ENCODE data around the gene PTPRM.

The PTPRM gene

GRCh38 chr18:7750095-7750663 lies 183.1 kb downstream of the PTPRM start:
- no peak for TF ChIP-seq CTCF (IDR thresholded peaks at IDR 0.05; ENCODE audit: low read depth, low read length)
- H3K4me3 ChIP-seq (ENCODE audit: low read depth, low read length) = no peak overlapping the region

GRCh38 chr18:7750966-7751365 lies 183.8 kb downstream of the PTPRM start:
- no peak for TF ChIP-seq CTCF (IDR thresholded peaks at IDR 0.05; ENCODE audit: low read depth, low read length)
- no peak overlapping the region for H3K4me3 ChIP-seq (ENCODE audit: low read depth, low read length)

GRCh38 chr18:7754258-7754657 lies 187.1 kb downstream of the PTPRM start:
- H3K4me3 ChIP-seq (ENCODE audit: low read depth, low read length) = no peak overlapping the region
- no peak for TF ChIP-seq CTCF (IDR thresholded peaks at IDR 0.05; ENCODE audit: low read depth, low read length)

- no peak for TF ChIP-seq CTCF (IDR thresholded peaks at IDR 0.05; ENCODE audit: low read depth, low read length)
- no peak overlapping the region for H3K4me3 ChIP-seq (ENCODE audit: low read depth, low read length)
These were observed 187.6 kb downstream of the PTPRM start for GRCh38 chr18:7754725-7755181.

GRCh38 chr18:7755753-7756475 lies 188.8 kb downstream of the PTPRM start:
- no peak for TF ChIP-seq CTCF (IDR thresholded peaks at IDR 0.05; ENCODE audit: low read depth, low read length)
- no peak overlapping the region for H3K4me3 ChIP-seq (ENCODE audit: low read depth, low read length)

GRCh38 chr18:7757175-7757574 lies 190.1 kb downstream of the PTPRM start:
- TF ChIP-seq CTCF (IDR thresholded peaks at IDR 0.05; ENCODE audit: low read depth, low read length) = no peak
- H3K4me3 ChIP-seq (ENCODE audit: low read depth, low read length) = no peak overlapping the region

- TF ChIP-seq CTCF (IDR thresholded peaks at IDR 0.05; ENCODE audit: low read depth, low read length) = no peak
- H3K4me3 ChIP-seq (ENCODE audit: low read depth, low read length) = no peak overlapping the region
These were observed 191.6 kb downstream of the PTPRM start for GRCh38 chr18:7758764-7759163.

Measured in WI38 (cell line).